Stimulated activated naive CD8-positive, alpha-beta T cell treated with anti-CD3 and anti-CD28 coated beads, Interleukin-15, amount 100 ng/mL, for 72 hours (primary cell): ENCODE results near the gene YBX1.
"Not testable (repeated sequence)": the region's sequence is repeated elsewhere in the genome, so short reads cannot be mapped to it uniquely, and the experiment has no call there.

Experiments
- ATAC-seq: fragments of 150-1000 bp; cut with Tn5 transposase; 2 replicates; pipeline ENCODE4 v1.10.0; 2021; ENCODE audit warnings: mild to moderate bottlenecking, moderate library complexity
- DNase-seq, 2 donors: peaks; one replicate each; pipeline ENCODE4 v3.0.0; 2021 to 2022
- H3K27ac Mint-ChIP-seq, 2 donors: one replicate each; pipeline ENCODE4 v1.8.0; 2022; ENCODE audit warnings: mild to moderate bottlenecking in 2 of 2, mixed read lengths in 2 of 2, moderate library complexity in 2 of 2
- H3K27me3 Mint-ChIP-seq: one replicate; pipeline ENCODE4 v1.8.0; 2022; ENCODE audit warnings: mixed read lengths
- H3K4me1 Mint-ChIP-seq: one replicate; pipeline ENCODE4 v1.8.0; 2022; ENCODE audit warnings: mild to moderate bottlenecking, mixed read lengths
- H3K4me3 Mint-ChIP-seq, 2 donors: one replicate each; pipeline ENCODE4 v1.8.0; 2022; ENCODE audit warnings: mild to moderate bottlenecking in 2 of 2, mixed read lengths in 2 of 2, moderate library complexity in 1 of 2
- H3K9me3 Mint-ChIP-seq, 2 donors: one replicate each; pipeline ENCODE4 v1.8.0; 2022; ENCODE audit warnings: mixed read lengths in 2 of 2

Gene YBX1

DNA sequence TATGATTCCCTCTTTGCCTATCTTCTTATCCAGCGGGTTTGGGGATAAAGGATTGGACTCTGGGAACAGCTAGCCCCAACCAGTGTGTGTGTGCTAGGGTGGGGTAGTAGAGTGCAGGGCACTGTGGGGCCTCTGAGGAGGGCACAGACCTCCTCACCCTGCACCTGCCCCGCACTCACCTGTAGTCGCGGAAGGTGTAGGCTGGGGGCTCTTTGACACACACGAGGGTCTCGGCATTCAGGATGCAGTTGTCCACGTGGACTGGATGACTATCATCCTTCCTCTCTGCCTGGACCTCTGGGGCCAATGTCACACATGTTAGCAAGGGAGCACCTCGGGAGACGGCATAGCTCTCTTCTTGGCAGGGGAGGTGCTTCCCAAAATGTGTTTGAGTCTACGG lies 65.8 kb downstream of the YBX1 start:
- Mint-ChIP-seq H3K4me3 (no peak overlapping the region), H3K4me1 (peaks cover 5% of the 10 kb centered on the region), H3K9me3 (peaks cover 0 to 5% of the 10 kb centered on the region in 2 donors), H3K27me3 (no peaks in the 10 kb centered on the region), H3K27ac (peak overlapping the region; percentile 59 to 78)
- ATAC-seq, result no peak
- DNase-seq, result no peak

DNA sequence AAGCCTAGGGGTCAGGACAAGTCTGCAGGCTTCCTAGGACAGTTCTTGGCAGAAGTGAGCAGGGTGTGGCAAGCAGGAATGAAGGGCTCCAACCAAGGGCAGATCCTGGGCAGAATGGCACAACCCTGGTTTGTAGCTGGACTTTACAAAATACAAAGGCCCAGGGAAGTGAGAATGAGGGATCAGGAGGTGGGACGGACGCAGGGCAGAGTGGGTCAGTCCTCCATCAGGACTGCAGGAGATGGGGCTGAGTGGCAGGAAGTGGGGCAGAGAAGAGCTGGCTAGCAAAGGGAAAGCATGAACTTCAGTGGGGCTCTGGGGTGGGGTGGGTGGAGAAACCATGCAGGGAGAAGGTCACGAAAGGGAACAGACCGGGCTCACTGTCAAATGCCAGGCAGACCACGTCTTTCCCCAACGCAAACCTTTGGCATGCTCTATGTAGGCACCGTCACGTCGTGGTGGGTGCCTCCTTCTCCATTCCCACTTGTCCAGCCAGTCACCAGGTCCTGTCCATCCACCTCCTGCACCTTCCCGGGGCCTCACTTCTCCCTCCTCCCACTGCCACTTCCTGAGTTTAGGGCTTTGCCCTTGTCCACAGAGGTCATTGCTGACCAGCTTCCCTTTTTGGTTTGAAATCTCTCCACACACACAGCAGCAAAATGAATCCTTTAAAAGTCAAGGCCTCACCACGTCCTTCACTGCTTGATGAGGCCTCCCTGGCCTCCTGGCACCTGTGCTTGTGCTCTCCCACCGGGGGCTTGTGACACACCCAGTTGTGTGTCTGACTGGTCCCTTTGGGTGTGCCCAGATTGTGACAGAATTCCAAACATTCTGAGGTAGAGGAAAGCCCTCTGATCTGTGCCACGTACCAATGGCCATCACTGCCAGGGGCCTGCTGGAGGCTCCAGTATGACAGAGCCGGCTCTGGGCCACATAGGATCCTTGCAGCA lies 66.5 kb downstream of the YBX1 start:
- no peak for DNase-seq
- peak overlapping the region; percentile 6 to 20 for H3K27ac Mint-ChIP-seq
- H3K4me3 Mint-ChIP-seq, result no peak overlapping the region

DNA sequence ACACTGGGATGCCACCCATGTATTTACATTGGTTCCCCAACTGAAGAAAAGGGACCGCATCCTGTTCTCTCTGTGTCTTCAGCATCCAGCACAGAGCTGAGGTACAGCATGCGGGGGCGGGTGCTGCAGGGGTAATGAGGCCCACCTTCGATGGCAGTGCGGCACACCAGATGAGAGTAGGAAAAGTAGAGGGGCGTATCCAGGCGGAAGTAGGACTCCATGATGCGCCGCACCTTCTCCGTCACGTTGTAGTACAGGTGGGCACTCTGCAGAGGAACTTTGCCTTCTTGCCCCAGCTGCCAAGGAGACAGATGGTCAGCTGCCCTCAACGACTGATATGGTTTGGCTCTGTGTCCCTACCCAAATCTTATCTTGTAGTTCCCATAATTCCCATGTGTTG lies 67.8 kb downstream of the YBX1 start:
- Mint-ChIP-seq H3K9me3 (peaks cover 0 to 5% of the 10 kb centered on the region in 2 donors), H3K4me3 (no peak overlapping the region), H3K4me1 (peaks cover 5% of the 10 kb centered on the region), H3K27ac (no peak overlapping the region), H3K27me3 (no peaks in the 10 kb centered on the region)
- no peak for DNase-seq
- no peak for ATAC-seq

More for the DNA sequence above, 66.5 kb downstream of the YBX1 start:
- Mint-ChIP-seq H3K4me1 (peaks cover 5% of the 10 kb centered on the region), H3K27me3 (no peaks in the 10 kb centered on the region), H3K9me3 (peaks cover 0 to 5% of the 10 kb centered on the region in 2 donors)
- ATAC-seq, result no peak

DNA sequence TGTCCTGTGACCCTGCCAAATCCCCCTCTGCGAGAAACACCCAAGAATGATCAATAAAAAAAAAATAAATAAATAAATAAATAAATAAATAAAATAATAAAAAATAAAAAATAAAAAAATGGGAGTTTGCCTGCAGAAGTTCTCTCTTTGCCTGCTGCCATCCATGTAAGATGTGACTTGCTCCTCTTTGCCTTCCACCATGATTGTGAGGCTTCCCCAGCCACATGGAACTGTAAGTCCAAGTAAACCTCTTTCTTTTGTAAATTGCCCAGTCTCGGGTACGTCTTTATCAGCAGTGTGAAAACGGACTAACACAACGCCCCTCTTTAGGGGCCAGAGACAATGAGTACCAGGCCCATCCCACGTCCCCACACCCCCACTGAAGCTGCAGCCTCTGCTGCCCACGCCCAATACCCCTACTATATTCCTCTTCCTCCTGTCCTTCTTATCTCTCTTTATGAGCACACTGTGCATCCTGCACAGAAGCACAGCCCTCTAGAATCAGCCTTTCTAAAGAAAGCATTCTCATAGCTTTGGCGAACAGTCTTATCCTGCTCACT lies 69.4 kb downstream of the YBX1 start:
- H3K9me3 Mint-ChIP-seq, ATAC-seq, H3K27me3 Mint-ChIP-seq, H3K4me1 Mint-ChIP-seq, H3K4me3 Mint-ChIP-seq, DNase-seq: not testable (repeated sequence)
- H3K27ac Mint-ChIP-seq, result peak overlapping the region in 1 of 2 donors; percentile 7

DNA sequence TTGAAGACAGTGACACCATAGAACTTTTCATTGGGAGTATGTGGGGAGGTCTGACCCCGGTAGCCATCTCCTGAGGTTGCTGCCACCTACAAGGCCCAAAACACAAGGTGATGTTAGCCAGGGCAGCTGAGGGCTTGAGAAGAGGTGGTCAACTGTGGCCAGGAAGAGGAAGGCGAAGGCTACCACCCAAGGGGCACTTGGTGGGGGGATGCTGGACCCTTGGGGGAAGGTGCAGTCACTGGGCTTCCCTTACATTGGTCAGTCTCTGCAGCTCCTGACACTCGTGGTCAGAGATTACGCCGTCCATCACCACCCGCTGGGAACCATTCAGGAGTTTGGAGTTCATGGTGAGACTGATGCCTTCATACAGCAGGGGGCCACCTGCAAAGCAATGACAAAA lies 70.1 kb downstream of the YBX1 start:
- Mint-ChIP-seq H3K4me3 (no peak overlapping the region), H3K27ac (no peak overlapping the region)

DNA sequence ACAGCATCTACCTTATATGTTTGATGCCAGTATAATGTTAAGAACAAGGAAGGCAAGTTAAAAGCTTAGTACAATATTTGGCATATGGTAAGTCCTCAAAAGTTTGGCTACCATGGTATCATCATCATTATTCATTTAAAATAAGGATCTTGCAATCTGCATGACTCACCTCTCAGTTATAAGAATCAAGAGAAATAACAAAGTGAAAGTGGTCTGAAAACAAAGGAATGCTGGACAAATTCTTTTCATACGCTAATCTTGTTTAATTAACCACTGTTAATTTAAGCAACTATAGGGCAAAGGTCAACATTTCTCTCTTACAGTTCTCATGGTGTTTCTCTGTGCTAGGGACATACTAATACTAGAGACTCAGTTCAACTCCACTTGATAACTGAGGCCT lies 70.9 kb downstream of the YBX1 start:
- no peak for DNase-seq
- no peak for ATAC-seq
- Mint-ChIP-seq H3K4me3 (no peak overlapping the region), H3K9me3 (peaks cover 0 to 5% of the 10 kb centered on the region in 2 donors), H3K4me1 (peaks cover 2% of the 10 kb centered on the region), H3K27me3 (no peaks in the 10 kb centered on the region), H3K27ac (no peak overlapping the region)

More for the DNA sequence above, 70.1 kb downstream of the YBX1 start:
- no peak for ATAC-seq
- Mint-ChIP-seq H3K27me3 (no peaks in the 10 kb centered on the region), H3K4me1 (peaks cover 5% of the 10 kb centered on the region), H3K9me3 (peaks cover 0 to 5% of the 10 kb centered on the region in 2 donors)
- DNase-seq, result no peak
